Fibroblast of pulmonary artery (primary cell): Measurements from ENCODE around the gene JAKMIP1.

Experiments
- DNase-seq: peaks from one replicate; pipeline ENCODE4 v3.0.0-alpha.2; 2010; ENCODE audit warnings: low read depth
- H3K4me3 ChIP-seq: replicated peaks from 2 replicates; pipeline ENCODE4 v1.5.1; 2011; ENCODE audit warnings: low read depth, mild to moderate bottlenecking, control low read depth, low read length, moderate library complexity
- TF ChIP-seq, protein P1 (sequence below): IDR thresholded peaks from 2 replicates; pipeline ENCODE4 v1.5.1; 2011; ENCODE audit warnings: mild to moderate bottlenecking, control low read depth, low read length, inconsistent platforms; ENCODE audit errors: missing control alignments

The JAKMIP1 gene

DNA sequence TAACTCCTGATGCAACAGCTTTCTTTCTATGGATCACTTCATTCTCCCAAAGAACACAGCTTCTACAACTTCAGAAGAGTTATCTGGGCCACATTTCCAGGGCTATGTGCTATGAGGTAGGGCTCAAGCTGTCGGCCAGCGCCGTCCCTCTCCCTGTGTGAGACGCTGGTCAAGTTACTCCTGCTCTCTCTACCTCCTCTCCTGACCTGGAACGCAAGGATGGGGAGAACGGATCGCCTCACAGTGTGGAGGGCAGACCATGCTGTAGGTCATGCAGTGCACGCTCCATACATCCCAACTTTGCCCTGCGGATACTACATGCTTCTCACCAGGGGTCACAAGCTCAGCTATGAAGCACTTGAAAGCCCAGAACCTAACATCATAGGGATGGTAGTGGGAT lies 42.4 kb downstream of the JAKMIP1 start:
- no peak for DNase-seq
- TF ChIP-seq, protein P1, sequence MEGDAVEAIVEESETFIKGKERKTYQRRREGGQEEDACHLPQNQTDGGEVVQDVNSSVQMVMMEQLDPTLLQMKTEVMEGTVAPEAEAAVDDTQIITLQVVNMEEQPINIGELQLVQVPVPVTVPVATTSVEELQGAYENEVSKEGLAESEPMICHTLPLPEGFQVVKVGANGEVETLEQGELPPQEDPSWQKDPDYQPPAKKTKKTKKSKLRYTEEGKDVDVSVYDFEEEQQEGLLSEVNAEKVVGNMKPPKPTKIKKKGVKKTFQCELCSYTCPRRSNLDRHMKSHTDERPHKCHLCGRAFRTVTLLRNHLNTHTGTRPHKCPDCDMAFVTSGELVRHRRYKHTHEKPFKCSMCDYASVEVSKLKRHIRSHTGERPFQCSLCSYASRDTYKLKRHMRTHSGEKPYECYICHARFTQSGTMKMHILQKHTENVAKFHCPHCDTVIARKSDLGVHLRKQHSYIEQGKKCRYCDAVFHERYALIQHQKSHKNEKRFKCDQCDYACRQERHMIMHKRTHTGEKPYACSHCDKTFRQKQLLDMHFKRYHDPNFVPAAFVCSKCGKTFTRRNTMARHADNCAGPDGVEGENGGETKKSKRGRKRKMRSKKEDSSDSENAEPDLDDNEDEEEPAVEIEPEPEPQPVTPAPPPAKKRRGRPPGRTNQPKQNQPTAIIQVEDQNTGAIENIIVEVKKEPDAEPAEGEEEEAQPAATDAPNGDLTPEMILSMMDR = no peak

GRCh38 chr4:6155996-6156750 lies 44.2 kb downstream of the JAKMIP1 start:
- no peak overlapping the region for H3K4me3 ChIP-seq
- no peak for DNase-seq
- TF ChIP-seq, protein P1 = no peak

More for the DNA sequence above, 42.4 kb downstream of the JAKMIP1 start:
- H3K4me3 ChIP-seq = no peak overlapping the region

- H3K4me3 ChIP-seq = no peak overlapping the region
Observed at GRCh38 chr4:6154875-6155274, 45.5 kb downstream of the JAKMIP1 start.

DNA sequence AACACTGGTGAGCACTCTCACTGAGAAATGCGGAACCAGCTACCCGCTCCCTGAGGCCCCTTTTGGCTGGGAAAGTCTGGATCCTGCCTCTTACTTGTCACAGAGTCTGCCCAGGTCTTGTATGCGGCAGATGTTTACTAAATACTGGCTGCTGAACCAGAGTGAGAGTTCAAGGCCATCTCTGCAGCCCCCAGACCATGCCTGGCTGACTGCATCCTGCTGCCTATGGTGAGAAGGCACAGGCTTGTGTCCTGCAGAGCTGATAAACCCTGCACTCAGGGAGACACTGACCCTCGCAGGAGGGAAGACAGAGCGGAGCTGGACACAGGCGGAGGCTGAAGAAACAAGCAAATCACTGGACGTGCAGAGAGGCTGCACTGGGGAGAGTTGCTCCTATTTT lies 46.5 kb downstream of the JAKMIP1 start:
- no peak overlapping the region for H3K4me3 ChIP-seq
- DNase-seq = no peak
- TF ChIP-seq, protein P1 = no peak

More at GRCh38 chr4:6154875-6155274, 45.5 kb downstream of the JAKMIP1 start:
- no peak for DNase-seq
- TF ChIP-seq, protein P1 = no peak

- H3K4me3 ChIP-seq = no peak overlapping the region
- TF ChIP-seq, protein P1 = no peak
- no peak for DNase-seq
Observed at GRCh38 chr4:6152869-6153705, 47.3 kb downstream of the JAKMIP1 start.

- TF ChIP-seq, protein P1 = no peak
- DNase-seq = no peak
- no peak overlapping the region for H3K4me3 ChIP-seq
Observed at GRCh38 chr4:6150046-6150735, 50.2 kb downstream of the JAKMIP1 start.
